Iris pigment epithelial cell (primary cell): ENCODE results near the gene IRAK3.
"Not testable (repeated sequence)": the region's sequence is repeated elsewhere in the genome, so short reads cannot be mapped to it uniquely, and the experiment has no call there.

Experiments used
- DNase-seq: peaks from one replicate; pipeline ENCODE4 v3.0.0-alpha.2; 2011; ENCODE audit warnings: low read depth

The IRAK3 gene

GRCh38 chr12:66217342-66217917, 28.4 kb downstream of the IRAK3 start:
- DNase-seq: no peak

DNA sequence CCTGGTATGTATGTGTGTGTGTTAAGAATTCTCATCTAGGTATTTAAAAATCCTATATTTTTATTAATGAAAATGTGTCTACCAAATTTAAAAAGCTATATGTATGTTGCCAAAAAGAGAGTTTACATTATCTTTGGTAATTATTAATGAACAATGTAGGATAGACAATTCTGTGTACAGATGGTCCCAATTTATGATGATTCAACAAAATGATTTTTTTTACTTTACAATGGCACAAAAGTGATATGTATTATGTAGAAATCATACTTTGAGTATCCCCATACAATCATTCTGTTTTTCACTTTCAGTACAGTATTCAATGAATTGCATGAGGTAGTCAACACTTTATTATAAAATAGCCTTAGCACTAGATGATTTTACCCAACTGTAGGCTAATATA, 39.4 kb downstream of the IRAK3 start:
- DNase-seq: no peak

DNA sequence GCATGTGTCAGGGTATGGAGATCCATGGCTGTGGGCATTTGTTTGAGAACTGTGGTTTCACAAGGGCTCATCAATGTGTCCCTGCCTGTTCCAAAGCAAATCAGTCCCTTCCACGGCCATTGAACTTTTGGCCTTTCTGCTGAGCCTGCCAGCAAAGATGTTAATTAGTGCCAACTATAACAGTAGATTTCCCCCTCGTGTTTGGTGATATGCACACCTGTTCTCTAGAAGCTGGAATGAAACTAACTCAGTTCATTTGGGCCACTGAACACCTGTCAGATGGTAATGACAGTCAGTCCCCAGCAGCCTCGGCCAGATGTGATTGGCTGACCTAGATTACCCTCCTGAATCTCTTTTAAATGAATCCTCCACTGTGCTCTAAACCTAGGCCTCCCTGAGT, 43.2 kb downstream of the IRAK3 start:
- no peak for DNase-seq

DNA sequence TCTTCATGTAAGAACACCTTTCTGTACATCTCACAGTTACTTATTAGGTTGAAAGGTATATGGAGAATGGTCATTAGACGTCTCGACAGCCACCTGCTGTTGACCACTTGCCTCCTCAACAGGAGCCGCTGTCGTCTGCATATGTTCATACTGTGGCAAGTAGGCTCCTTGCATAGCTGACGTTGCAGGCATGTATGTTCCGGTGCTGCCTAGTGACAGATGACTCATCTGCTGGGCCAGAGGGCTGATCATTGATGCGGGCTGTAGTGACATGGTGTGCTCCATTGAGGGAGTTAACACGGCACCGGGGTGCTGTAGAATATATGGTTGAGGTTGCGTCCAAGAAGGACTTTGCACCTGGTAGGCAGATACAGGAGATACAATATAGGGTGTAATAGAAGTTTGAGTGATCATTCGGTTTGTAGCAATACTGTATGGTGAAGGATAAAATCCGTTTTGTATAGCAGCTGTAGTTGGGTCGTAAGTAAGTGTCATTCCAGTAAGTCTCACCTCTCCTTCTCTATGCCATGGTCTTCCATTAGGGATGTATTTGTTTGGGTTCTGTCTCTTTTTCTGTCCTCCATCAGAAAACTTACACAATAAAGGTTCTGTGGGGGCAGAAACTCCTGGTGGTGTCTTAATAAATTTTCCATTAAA, 45.2 kb downstream of the IRAK3 start:
- DNase-seq: peak; percentile 26

DNA sequence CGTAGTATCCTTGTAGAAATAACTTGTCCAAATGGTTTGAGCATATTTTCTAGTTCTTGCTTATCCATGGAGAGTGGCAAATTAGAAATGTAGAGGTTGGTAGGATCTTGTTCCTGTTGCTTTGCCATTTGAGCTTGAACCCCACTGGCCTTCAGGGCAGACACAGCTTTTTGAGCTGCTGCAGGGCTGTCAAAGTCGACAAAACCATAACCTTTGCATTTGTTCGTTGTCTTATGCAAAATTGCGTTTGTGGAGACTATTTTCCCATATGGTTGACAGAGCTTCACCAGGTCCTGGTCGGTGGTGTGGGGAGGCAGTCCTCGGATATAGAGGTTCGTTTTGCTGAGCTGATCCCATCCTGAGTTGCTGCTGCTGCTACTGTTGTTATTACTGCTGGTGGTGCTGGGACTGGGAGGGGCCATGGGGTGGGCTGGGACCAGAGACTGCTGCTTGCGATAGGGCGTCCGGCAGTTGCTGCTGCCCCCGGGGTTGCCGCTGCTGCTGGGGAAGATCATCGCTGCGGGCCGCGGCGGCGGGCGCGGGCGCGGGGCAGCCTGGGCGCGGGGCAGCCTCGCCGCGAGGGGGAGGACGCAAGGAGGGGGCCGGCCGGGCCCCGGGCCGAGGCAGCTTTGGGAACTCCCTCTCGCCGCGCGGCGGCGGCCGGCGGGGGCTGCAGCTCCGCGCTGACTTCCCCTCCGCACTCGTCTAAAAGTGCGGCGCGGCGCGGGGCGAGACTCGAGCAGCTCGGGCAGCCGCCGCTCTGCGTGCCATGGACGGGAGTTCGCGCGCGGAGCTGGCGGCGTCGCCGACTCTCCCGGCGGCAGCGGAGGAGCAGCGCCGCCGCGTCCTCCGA, 46.0 kb downstream of the IRAK3 start:
- peak; percentile 75 for DNase-seq

DNA sequence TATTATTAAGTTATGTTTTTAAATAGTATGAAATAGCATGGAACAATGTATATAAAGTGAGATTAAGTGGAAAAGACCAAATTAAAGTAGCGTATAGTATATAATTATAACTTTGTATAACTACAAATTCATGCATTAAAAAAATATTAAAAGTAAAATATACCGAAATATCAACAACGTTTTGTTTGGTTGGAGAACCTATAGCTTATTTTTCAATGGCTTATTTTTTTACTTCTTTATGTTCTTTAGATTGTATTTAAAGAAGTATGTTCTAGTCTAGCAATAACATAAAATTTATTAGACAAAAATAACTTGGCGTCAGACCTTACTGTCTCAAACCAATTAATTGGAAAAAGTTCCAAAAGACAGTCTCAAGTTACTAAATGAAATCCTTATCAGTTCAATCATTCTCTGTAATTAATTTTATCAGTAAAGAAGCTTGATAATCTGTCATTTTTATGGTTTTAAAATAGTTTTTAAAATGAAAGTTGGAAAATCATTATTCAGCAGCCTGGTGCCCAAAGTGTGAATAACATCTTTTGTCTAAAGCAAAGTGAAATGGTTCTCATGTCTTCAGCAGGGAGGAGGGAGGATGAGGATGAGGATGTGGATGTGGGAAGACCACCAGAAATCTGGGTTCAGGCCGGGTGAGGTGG, 46.7 kb downstream of the IRAK3 start:
- peak; percentile 41 for DNase-seq

- not testable (repeated sequence) for DNase-seq
These were observed 47.3 kb downstream of the IRAK3 start for GRCh38 chr12:66236282-66236675.

DNA sequence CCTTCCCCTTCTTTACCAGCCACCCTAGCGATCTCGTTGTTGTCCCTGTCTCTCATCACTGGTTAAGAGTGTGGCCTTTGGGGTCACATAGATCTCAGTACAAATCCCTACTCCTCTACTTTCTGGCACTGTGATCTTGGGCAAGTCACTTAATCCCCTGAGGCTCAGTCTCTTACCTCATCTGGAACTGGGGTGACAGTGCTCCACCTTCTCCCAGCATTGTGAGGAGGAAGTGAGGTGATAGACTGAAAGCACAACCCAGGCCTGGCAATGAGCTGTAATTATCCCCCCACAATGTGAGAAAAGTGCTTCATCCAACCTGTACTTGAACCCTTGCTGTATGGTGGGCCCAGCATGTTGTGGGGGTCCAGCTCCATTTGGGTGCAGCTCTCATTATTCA, 48.0 kb downstream of the IRAK3 start:
- no peak for DNase-seq

GRCh38 chr12:66237505-66238175, 48.6 kb downstream of the IRAK3 start:
- no peak for DNase-seq

DNA sequence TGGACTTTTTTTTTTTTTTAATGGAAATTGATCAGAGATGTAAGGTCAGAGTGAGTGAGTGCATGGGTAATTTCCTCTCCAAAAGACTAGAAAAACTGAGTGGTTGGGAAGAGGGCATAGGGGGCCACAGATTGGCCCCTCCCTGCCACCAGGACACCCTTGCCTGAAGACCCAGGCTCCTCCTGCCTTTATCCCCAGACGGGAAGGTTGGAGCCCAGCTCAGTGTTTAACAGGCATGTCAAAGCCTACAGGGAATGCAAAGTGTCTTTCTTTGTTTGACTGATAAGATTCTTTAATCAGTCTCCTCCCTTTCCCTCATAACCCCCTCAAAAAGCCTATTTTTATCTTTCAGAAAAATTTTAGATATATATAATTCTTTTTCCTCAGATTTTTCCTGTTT, 50.3 kb downstream of the IRAK3 start:
- no peak for DNase-seq

DNA sequence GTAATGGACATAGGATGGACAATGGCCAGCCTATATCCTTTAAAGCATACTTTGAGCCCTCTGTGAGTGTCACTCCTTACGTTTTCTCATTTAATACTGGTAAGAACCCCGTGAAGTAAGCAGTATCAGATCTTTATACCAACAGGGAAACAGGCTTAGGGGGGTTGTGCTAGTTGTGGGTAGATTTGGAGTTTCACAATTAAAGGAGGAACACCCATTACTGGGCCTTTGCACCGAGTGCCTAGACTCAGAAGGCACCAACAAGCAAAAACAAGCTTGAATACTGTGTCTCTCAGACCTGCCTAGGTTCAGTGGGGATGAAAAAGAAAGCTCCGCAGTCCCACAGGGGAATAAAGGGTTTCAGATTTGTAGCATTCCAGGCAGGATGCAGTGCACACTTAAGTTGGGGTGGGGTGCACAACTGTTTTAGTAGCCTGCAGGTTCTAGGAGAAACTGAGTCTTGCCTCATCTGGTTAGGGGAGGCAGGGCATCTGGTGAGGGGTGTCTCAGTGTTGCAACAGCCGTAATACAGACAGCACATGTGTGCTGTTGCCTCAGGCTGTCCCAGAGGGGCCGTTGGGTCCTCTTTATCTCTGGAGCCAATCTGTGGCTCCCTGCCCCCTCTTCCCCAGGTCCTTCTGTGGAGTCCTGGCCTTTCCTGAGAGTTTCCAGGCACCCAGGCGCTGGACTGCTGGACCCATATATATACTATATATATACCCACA, 51.2 kb downstream of the IRAK3 start:
- no peak for DNase-seq

GRCh38 chr12:66241061-66242043, 52.3 kb downstream of the IRAK3 start:
- DNase-seq: peak; percentile 98

- DNase-seq: peak; percentile 17
These were observed 53.3 kb downstream of the IRAK3 start for GRCh38 chr12:66242311-66242710.

DNA sequence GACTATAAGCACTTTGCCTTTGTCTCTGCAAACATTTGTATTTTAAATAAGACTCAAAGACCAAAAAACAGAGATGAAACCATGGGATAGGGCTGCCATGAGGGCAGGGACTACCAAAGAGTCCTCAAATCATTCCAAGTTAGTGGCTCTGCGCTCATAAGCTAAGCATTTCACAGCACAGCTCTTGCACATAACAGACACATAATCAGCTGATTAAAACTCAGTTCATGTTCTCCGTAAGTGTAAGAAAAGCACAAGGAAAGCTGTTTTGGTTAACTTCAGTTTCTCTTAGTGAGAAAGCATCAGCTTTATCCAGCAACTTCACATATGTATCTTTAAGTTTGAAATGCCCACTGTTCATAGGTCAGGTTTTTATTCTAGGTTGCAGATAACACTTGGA, 54.9 kb downstream of the IRAK3 start:
- DNase-seq: no peak

GRCh38 chr12:66244446-66244845, 55.4 kb downstream of the IRAK3 start:
- peak; percentile 54 for DNase-seq

DNA sequence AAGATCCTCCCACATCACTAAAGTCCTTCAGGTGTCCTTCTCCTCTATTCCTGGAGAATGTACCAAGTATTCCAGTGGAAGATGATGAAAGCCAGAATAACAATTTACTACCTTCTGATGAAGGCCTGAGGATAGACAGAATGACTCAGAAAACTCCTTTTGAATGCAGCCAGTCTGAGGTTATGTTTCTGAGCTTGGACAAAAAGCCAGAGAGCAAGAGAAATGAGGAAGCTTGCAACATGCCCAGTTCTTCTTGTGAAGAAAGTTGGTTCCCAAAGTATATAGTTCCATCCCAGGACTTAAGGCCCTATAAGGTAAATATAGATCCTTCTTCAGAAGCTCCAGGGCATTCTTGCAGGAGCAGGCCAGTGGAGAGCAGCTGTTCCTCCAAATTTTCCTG, 58.7 kb downstream of the IRAK3 start:
- peak; percentile 25 for DNase-seq

GRCh38 chr12:66251049-66251448, 62.0 kb downstream of the IRAK3 start:
- DNase-seq: no peak

GRCh38 chr12:66252771-66253170, 63.8 kb downstream of the IRAK3 start:
- DNase-seq: no peak

- DNase-seq: no peak
These were observed 66.7 kb downstream of the IRAK3 start for GRCh38 chr12:66255737-66256136.

GRCh38 chr12:66258011-66258410, 69.0 kb downstream of the IRAK3 start:
- no peak for DNase-seq
